Sigmoid colon (tissue), 4 donors: ENCODE results near the gene FOXN3.

Experiments used
- CTCF ChIP-seq, 4 experiments: fragments of 450-650 bp in 3 of 4; fragments of 200-600 bp in 1 of 4; IDR thresholded peaks; one replicate each; pipeline ENCODE4 v1.5.1; 2016 to 2019; ENCODE audit warnings: antibody characterized with exemption in 4 of 4, mild to moderate bottlenecking in 3 of 4, moderate library complexity in 2 of 4
- EP300 ChIP-seq, 4 donors: sonication (generic); formaldehyde crosslinking; IDR thresholded peaks; one replicate each; pipeline ENCODE4 v1.6.1; 2017; ENCODE audit warnings: antibody characterized with exemption in 4 of 4
- POLR2A ChIP-seq, 2 donors: fragments of 450-650 bp; IDR thresholded peaks; one replicate each; pipeline ENCODE4 v1.6.1; 2016; ENCODE audit warnings: antibody characterized with exemption in 2 of 2, mild to moderate bottlenecking in 2 of 2, moderate library complexity in 2 of 2
- POLR2AphosphoS5 ChIP-seq, 4 donors: sonication (generic); formaldehyde crosslinking; IDR thresholded peaks; one replicate each; pipeline ENCODE4 v1.6.1; 2017; ENCODE audit warnings: antibody characterized with exemption in 4 of 4

DNA sequence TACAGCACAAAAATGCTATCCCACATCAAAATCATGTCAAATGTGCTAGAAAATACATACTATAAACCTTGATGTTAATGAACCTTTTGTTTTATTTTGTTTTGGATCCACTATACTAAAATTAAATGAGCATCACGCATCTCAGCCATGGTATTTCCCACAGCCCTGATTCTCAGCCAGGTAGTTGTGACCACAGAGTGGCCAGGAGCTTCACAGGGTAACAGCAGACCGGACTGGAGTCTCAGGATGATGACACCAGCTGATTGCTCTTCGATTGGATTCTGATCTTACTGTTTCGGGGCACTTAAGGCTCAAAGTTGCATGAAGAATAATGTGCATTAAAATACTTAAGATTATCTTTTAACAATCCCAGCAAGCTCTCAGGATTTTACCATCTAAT is 134.8 kb downstream of the FOXN3 start:
- TF ChIP-seq EP300 (IDR thresholded peaks at IDR 0.05) (no peak), CTCF (IDR thresholded peaks at IDR 0.05) (no peak), POLR2AphosphoS5 (IDR thresholded peaks at IDR 0.05) (no peak), POLR2A (IDR thresholded peaks at IDR 0.05) (no peak)
